Activated CD8-positive, alpha-beta T cell treated with anti-CD3 and anti-CD28 coated beads for 36 hours (primary cell): ENCODE data around the gene PCGF2. TPM values are rescaled to one million over a fixed set of nuclear protein-coding genes. Genes with fewer than 3 reads are reported as not detected.
"Not testable (repeated sequence)": the region's sequence is repeated elsewhere in the genome, so short reads cannot be mapped to it uniquely, and the experiment has no call there.

Source experiments
- ATAC-seq: fragments of 200-7000 bp; cut with Tn5 transposase; one replicate; pipeline ENCODE4 v1.10.0; 2021; ENCODE audit warnings: mild to moderate bottlenecking, moderate library complexity
- CTCF ChIA-PET: fragments of 350-600 bp; sonication (Branson Sonifier 250); formaldehyde crosslinking; loops from one replicate; lab custom pipeline; 2021; ENCODE audit warnings: antibody characterized with exemption; lab: Charles Lee
- POLR2A ChIA-PET: fragments of 350-600 bp; sonication (Branson Sonifier 250); formaldehyde crosslinking; loops from one replicate; lab custom pipeline; 2021; ENCODE audit warnings: antibody characterized with exemption; lab: Charles Lee
- DNase-seq: peaks from one replicate; pipeline ENCODE4 v3.0.0-alpha.2; 2020
- H3K27ac Mint-ChIP-seq: one replicate; pipeline ENCODE4 v1.8.0; 2021; ENCODE audit warnings: mild to moderate bottlenecking, mixed read lengths
- H3K27me3 Mint-ChIP-seq: one replicate; pipeline ENCODE4 v1.8.0; 2021; ENCODE audit warnings: mixed read lengths
- H3K36me3 Mint-ChIP-seq: one replicate; pipeline ENCODE4 v1.8.0; 2021; ENCODE audit warnings: low read depth, mixed read lengths
- H3K4me1 Mint-ChIP-seq: one replicate; pipeline ENCODE4 v1.8.0; 2021; ENCODE audit warnings: low read depth, mixed read lengths
- H3K4me3 Mint-ChIP-seq: one replicate; pipeline ENCODE4 v1.8.0; 2021; ENCODE audit warnings: mild to moderate bottlenecking, moderate library complexity, mixed read lengths
- H3K9me3 Mint-ChIP-seq: one replicate; pipeline ENCODE4 v1.8.0; 2021; ENCODE audit warnings: mixed read lengths
- intact Hi-C: fragments of 100-400 bp; cut with micrococcal nuclease; formaldehyde crosslinking; loops from one replicate; pipeline ENCODE4 v1.10.0; 2022
- total RNA-seq, 2 experiments: library from RNA; stranded (reverse); gene quantifications; one replicate each; pipeline ENCODE4 v1.2.3, GENCODE V29; 2021
- TF ChIP-seq, protein P1 (sequence below): fragments of 200-600 bp; IDR thresholded peaks from one replicate; pipeline ENCODE4 v1.8.0; 2022; ENCODE audit warnings: antibody characterized with exemption, mild to moderate bottlenecking

PCGF2 gene
- total RNA-seq, 2 experiments from 2014 or later, result 0.50 to 1.2 TPM

- H3K4me3 Mint-ChIP-seq, result no peak overlapping the region
- H3K36me3 Mint-ChIP-seq, result peaks cover 25% of the 10 kb centered on the region
- ATAC-seq, result no peak
- no peak for DNase-seq
- ChIA-PET CTCF (interaction anchor here (1.4 kb wide), 1 partner anchor 11 kb away, joined by 3 read pairs; no protein-coding TSS in a partner anchor), POLR2A (no interaction called here)
- intact Hi-C loops, result no loop called here
- no peaks in the 10 kb centered on the region for H3K9me3 Mint-ChIP-seq
- H3K27ac Mint-ChIP-seq, result no peak overlapping the region
- peaks cover 40% of the 10 kb centered on the region for H3K4me1 Mint-ChIP-seq
- H3K27me3 Mint-ChIP-seq, result no peaks in the 10 kb centered on the region
- TF ChIP-seq, protein P1, sequence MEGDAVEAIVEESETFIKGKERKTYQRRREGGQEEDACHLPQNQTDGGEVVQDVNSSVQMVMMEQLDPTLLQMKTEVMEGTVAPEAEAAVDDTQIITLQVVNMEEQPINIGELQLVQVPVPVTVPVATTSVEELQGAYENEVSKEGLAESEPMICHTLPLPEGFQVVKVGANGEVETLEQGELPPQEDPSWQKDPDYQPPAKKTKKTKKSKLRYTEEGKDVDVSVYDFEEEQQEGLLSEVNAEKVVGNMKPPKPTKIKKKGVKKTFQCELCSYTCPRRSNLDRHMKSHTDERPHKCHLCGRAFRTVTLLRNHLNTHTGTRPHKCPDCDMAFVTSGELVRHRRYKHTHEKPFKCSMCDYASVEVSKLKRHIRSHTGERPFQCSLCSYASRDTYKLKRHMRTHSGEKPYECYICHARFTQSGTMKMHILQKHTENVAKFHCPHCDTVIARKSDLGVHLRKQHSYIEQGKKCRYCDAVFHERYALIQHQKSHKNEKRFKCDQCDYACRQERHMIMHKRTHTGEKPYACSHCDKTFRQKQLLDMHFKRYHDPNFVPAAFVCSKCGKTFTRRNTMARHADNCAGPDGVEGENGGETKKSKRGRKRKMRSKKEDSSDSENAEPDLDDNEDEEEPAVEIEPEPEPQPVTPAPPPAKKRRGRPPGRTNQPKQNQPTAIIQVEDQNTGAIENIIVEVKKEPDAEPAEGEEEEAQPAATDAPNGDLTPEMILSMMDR, result no peak
Observed at GRCh38 chr17:38794221-38794620, 46.1 kb upstream of the PCGF2 start.

DNA sequence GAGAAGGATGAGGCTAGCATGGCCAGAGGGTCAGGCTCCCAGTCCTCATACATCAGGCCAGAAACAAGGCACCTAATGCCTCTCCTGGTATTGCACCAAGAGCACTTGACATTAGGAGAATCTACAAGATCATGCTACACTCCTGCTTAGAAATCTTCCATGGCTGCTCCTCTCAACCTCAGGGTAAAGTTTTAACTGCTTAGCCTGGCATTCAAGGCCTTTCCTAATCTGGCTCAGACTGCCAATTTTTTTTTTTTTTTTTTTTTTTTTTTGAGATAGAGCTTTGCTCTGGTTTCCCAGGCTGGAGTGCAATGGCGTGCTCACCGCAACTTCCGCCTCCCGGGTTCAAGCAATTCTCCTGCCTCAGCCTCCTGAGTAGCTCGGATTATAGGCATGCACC, 43.0 kb upstream of the PCGF2 start:
- Mint-ChIP-seq H3K9me3 (no peaks in the 10 kb centered on the region), H3K27me3 (no peaks in the 10 kb centered on the region), H3K4me3 (no peak overlapping the region), H3K36me3 (peaks cover 19% of the 10 kb centered on the region), H3K4me1 (peaks cover 17% of the 10 kb centered on the region), H3K27ac (no peak overlapping the region)
- ATAC-seq (no peak), DNase-seq (no peak)
- intact Hi-C loops, result no loop called here
- TF ChIP-seq, protein P1, result no peak
- ChIA-PET POLR2A (interaction anchor here (1.1 kb wide), 1 partner anchor 118 kb away, joined by 3 read pairs; no protein-coding TSS in a partner anchor), CTCF (interaction anchor here (1.0 kb wide), 1 partner anchor 8 kb away, joined by 3 read pairs; no protein-coding TSS in a partner anchor)

- H3K27me3 Mint-ChIP-seq, DNase-seq, ATAC-seq, H3K4me3 Mint-ChIP-seq, H3K9me3 Mint-ChIP-seq, intact Hi-C loops, CTCF ChIA-PET, H3K27ac Mint-ChIP-seq: not testable (repeated sequence)
- Mint-ChIP-seq H3K36me3 (peaks cover 20% of the 10 kb centered on the region), H3K4me1 (peaks cover 17% of the 10 kb centered on the region)
- POLR2A ChIA-PET, result interaction anchor here (1.1 kb wide), 1 partner anchor 117 kb away, joined by 3 read pairs; no protein-coding TSS in a partner anchor
Observed at GRCh38 chr17:38790148-38790707, 42.1 kb upstream of the PCGF2 start.

- Mint-ChIP-seq H3K9me3 (no peaks in the 10 kb centered on the region), H3K4me1 (peaks cover 11% of the 10 kb centered on the region), H3K27ac (no peak overlapping the region), H3K4me3 (no peak overlapping the region), H3K27me3 (no peaks in the 10 kb centered on the region), H3K36me3 (peaks cover 22% of the 10 kb centered on the region)
- CTCF ChIA-PET, result no interaction called here
- ATAC-seq (no peak), DNase-seq (no peak)
- TF ChIP-seq, protein P1, result no peak
- POLR2A ChIA-PET, result interaction anchor here (1.8 kb wide), 1 partner anchor 9 kb away, joined by 5 read pairs; no protein-coding TSS in a partner anchor
- intact Hi-C loops, result no loop called here
Observed at GRCh38 chr17:38789185-38789584, 41.0 kb upstream of the PCGF2 start.

- H3K4me1 Mint-ChIP-seq, ATAC-seq: not testable (repeated sequence)
- peaks cover 20% of the 10 kb centered on the region for H3K36me3 Mint-ChIP-seq
Observed at GRCh38 chr17:38787999-38788398, 39.9 kb upstream of the PCGF2 start.

DNA sequence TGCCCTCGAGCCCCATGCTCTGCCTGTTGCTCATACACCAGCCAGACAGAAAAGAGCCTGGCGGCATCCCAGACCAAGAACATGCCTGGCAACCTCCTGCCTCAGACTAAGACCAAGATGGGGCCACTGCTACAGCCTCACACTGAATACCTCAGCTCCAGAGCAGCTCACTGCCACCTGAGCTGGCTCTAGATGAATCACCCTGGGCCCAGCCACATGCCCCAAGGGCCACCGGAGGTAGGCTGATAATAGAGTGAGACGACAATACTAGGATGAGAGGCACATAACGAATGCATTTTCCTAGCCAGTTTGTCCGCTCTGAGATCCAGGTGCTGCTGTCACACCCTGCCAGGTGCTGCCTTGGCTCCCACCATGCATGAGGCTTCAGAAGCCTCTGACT, 38.2 kb upstream of the PCGF2 start:
- POLR2A ChIA-PET, result interaction anchor here (1.2 kb wide), 1 partner anchor 12 kb away, joined by 7 read pairs; the partner anchor contains the start of gene PIP4K2B
- no peak for ATAC-seq
- CTCF ChIA-PET, result interaction anchor here (0.6 kb wide), 1 partner anchor 177 kb away, joined by 3 read pairs; no protein-coding TSS in a partner anchor
- intact Hi-C loops, result no loop called here
- no peak for DNase-seq
- Mint-ChIP-seq H3K9me3 (no peaks in the 10 kb centered on the region), H3K4me1 (peaks cover 2% of the 10 kb centered on the region), H3K4me3 (no peak overlapping the region), H3K27me3 (no peaks in the 10 kb centered on the region), H3K36me3 (peaks cover 13% of the 10 kb centered on the region), H3K27ac (no peak overlapping the region)
- TF ChIP-seq, protein P1, result no peak

More at GRCh38 chr17:38787999-38788398, 39.9 kb upstream of the PCGF2 start:
- H3K27me3 Mint-ChIP-seq, H3K27ac Mint-ChIP-seq, intact Hi-C loops, DNase-seq, H3K9me3 Mint-ChIP-seq, H3K4me3 Mint-ChIP-seq: not testable (repeated sequence)
- ChIA-PET CTCF (interaction anchor here (1.1 to 1.2 kb wide), 2 partner anchors 10 to 121 kb away, joined by 3 read pairs; no protein-coding TSS in a partner anchor), POLR2A (interaction anchor here (1.0 to 1.8 kb wide), 2 partner anchors 8 to 100 kb away, joined by 3 to 5 read pairs; no protein-coding TSS in a partner anchor)
